ENCODE measurements around the gene COPS9.

- TF ChIP-seq CTCF (IDR thresholded peaks at IDR 0.05; ENCODE audit: low read depth, low read length) (peak; percentile 68), EZH2phosphoT487 (IDR thresholded peaks at IDR 0.05; ENCODE audit: low read depth) (no peak)
These were observed 7.9 kb upstream of the COPS9 start for GRCh38 chr2:240143801-240144648.
